H1 (cell line): ENCODE measurements around the gene RPL3.

Experiments
- FOSL1 ChIP-seq: IDR thresholded peaks from 2 replicates; pipeline ENCODE4 v1.6.1; 2011; ENCODE audit warnings: mild to moderate bottlenecking, low read depth, low read length, moderate library complexity; ENCODE audit not compliant: insufficient read depth
- POLR2A ChIP-seq, 2 experiments: IDR thresholded peaks; 1 replicate in 1 of 2; 2 replicates in 1 of 2; pipeline ENCODE4 v1.6.1; 2011; ENCODE audit warnings: low read depth in 2 of 2, low read length in 2 of 2, mild to moderate bottlenecking in 2 of 2; ENCODE audit errors: control extremely low read depth in 1 of 2

- TF ChIP-seq POLR2A (IDR thresholded peaks at IDR 0.05; ENCODE audit: control extremely low read depth in 1 of 2, low read depth in 2 of 2, low read length in 2 of 2) (no peak), FOSL1 (no peak)
Measured at GRCh38 chr22:39292561-39293074, 26.8 kb downstream of the RPL3 start.
